Parathyroid adenoma (tissue), 2 donors: Measurements from ENCODE around the gene MOGAT1.

Source experiments
- H2AFZ ChIP-seq: fragments of 300-600 bp; sonication (generic); one replicate; pipeline ENCODE4 v1.7.0; 2017; ENCODE audit warnings: antibody characterized with exemption, mild to moderate bottlenecking
- H3K27ac ChIP-seq: fragments of 300-600 bp; sonication (generic); one replicate; pipeline ENCODE4 v1.7.0; 2017
- H3K27me3 ChIP-seq: fragments of 300-600 bp; sonication (generic); one replicate; pipeline ENCODE4 v1.7.0; 2017; ENCODE audit warnings: low read length; ENCODE audit not compliant: control insufficient read depth, insufficient read depth
- H3K36me3 ChIP-seq: fragments of 300-600 bp; sonication (generic); one replicate; pipeline ENCODE4 v1.7.0; 2017; ENCODE audit warnings: low read length; ENCODE audit not compliant: control insufficient read depth, insufficient read depth
- H3K4me1 ChIP-seq: fragments of 300-600 bp; sonication (generic); one replicate; pipeline ENCODE4 v1.7.0; 2017; ENCODE audit warnings: control low read depth
- H3K4me2 ChIP-seq: fragments of 300-600 bp; sonication (generic); one replicate; pipeline ENCODE4 v1.7.0; 2017; ENCODE audit warnings: low read length
- H3K4me3 ChIP-seq: fragments of 300-600 bp; sonication (generic); one replicate; pipeline ENCODE4 v1.7.0; 2017; ENCODE audit warnings: low read depth, low read length
- H3K79me2 ChIP-seq: fragments of 300-600 bp; sonication (generic); one replicate; pipeline ENCODE4 v1.7.0; 2017; ENCODE audit warnings: control low read depth
- H3K9ac ChIP-seq: fragments of 300-600 bp; sonication (generic); one replicate; pipeline ENCODE4 v1.7.0; 2017; ENCODE audit warnings: mild to moderate bottlenecking
- H3K9me3 ChIP-seq: fragments of 300-600 bp; sonication (generic); one replicate; pipeline ENCODE4 v1.7.0; 2017; ENCODE audit warnings: low read length; ENCODE audit not compliant: control insufficient read depth
- CTCF ChIP-seq: fragments of 300-600 bp; sonication (generic); IDR thresholded peaks from one replicate; pipeline ENCODE4 v1.7.0; 2017; ENCODE audit warnings: antibody characterized with exemption, mild to moderate bottlenecking
- donor health status: primary hyperparathyroidism.

Gene MOGAT1

GRCh38 chr2:222668494-222669154 lies 2.8 kb upstream of the MOGAT1 start:
- Histone ChIP-seq H3K9ac (no peak overlapping the region), H3K27ac (peak overlapping the region; percentile 18), H3K79me2 (no peaks in the 10 kb centered on the region), H3K4me2 (no peak overlapping the region), H3K9me3 (no peaks in the 10 kb centered on the region), H3K27me3 (no peaks in the 10 kb centered on the region), H3K4me1 (peaks cover 5% of the 10 kb centered on the region), H3K4me3 (no peak overlapping the region), H2AFZ (peak overlapping the region; percentile 27), H3K36me3 (no peaks in the 10 kb centered on the region)
- no peak for TF ChIP-seq CTCF

- H3K36me3 ChIP-seq = no peaks in the 10 kb centered on the region
- peaks cover 7% of the 10 kb centered on the region for H3K4me1 ChIP-seq
- peak overlapping the region; percentile 18 for H3K27ac ChIP-seq
- no peak overlapping the region for H3K4me3 ChIP-seq
- H3K79me2 ChIP-seq = no peaks in the 10 kb centered on the region
- H3K4me2 ChIP-seq = no peak overlapping the region
- H3K27me3 ChIP-seq = no peaks in the 10 kb centered on the region
- H3K9ac ChIP-seq = no peak overlapping the region
- peak overlapping the region; percentile 27 for H2AFZ ChIP-seq
- no peak for TF ChIP-seq CTCF
- no peaks in the 10 kb centered on the region for H3K9me3 ChIP-seq
These were observed 2.1 kb upstream of the MOGAT1 start for GRCh38 chr2:222669353-222669752.

GRCh38 chr2:222670191-222671038 lies 1.0 kb upstream of the MOGAT1 start:
- Histone ChIP-seq H3K4me2 (no peak overlapping the region), H3K4me3 (no peak overlapping the region), H3K9ac (no peak overlapping the region), H2AFZ (peak overlapping the region; percentile 27), H3K79me2 (no peaks in the 10 kb centered on the region), H3K36me3 (no peaks in the 10 kb centered on the region), H3K4me1 (peaks cover 7% of the 10 kb centered on the region), H3K27ac (peak overlapping the region; percentile 46), H3K27me3 (no peaks in the 10 kb centered on the region), H3K9me3 (no peaks in the 10 kb centered on the region)
- no peak for TF ChIP-seq CTCF

- no peak overlapping the region for H3K9ac ChIP-seq
- H3K27me3 ChIP-seq = no peaks in the 10 kb centered on the region
- H3K27ac ChIP-seq = peak overlapping the region; percentile 46
- H3K9me3 ChIP-seq = no peaks in the 10 kb centered on the region
- H3K36me3 ChIP-seq = no peaks in the 10 kb centered on the region
- peak overlapping the region; percentile 61 for H3K4me3 ChIP-seq
- no peaks in the 10 kb centered on the region for H3K79me2 ChIP-seq
- peak overlapping the region; percentile 83 for H2AFZ ChIP-seq
- peaks cover 7% of the 10 kb centered on the region for H3K4me1 ChIP-seq
- H3K4me2 ChIP-seq = peak overlapping the region; percentile 90
- TF ChIP-seq CTCF = no peak
These were observed 577 bp downstream of the MOGAT1 start for GRCh38 chr2:222672068-222672401.
